ENCODE data around the gene STK11.

GRCh38 chr19:1157931-1158884, 47.4 kb upstream of the STK11 start:
- TF ChIP-seq CTCF (IDR thresholded peaks at IDR 0.05; ENCODE audit: insufficient read depth, low read depth, low read length) (no peak), EZH2 (IDR thresholded peaks at IDR 0.05; ENCODE audit: insufficient read depth, low read length) (no peak)
